Mucosa of rectum (tissue), 2 donors: Measurements from ENCODE around the gene SESN1.

ENCODE experiments used
- H3K27ac ChIP-seq, 2 donors: one replicate each; pipeline ENCODE4 v1.7.0; 2013; ENCODE audit warnings: inconsistent platforms in 2 of 2, low read depth in 2 of 2, low read length in 2 of 2
- H3K27me3 ChIP-seq, 2 donors: one replicate each; pipeline ENCODE4 v1.7.0; 2013; ENCODE audit warnings: low read length in 2 of 2; ENCODE audit not compliant: control insufficient read depth in 2 of 2, insufficient read depth in 2 of 2
- H3K36me3 ChIP-seq, 2 donors: one replicate each; pipeline ENCODE4 v1.7.0; 2013; ENCODE audit warnings: low read length in 2 of 2; ENCODE audit not compliant: control insufficient read depth in 2 of 2, insufficient read depth in 2 of 2
- H3K4me1 ChIP-seq, 2 donors: one replicate each; pipeline ENCODE4 v1.7.0; 2013; ENCODE audit warnings: low read length in 2 of 2, mild to moderate bottlenecking in 1 of 2; ENCODE audit not compliant: control insufficient read depth in 2 of 2, insufficient read depth in 2 of 2
- H3K4me3 ChIP-seq, 2 donors: one replicate each; pipeline ENCODE4 v1.7.0; 2013; ENCODE audit warnings: low read length in 2 of 2
- H3K9ac ChIP-seq, 2 donors: one replicate each; pipeline ENCODE4 v1.7.0; 2013; ENCODE audit warnings: low read length in 2 of 2, low read depth in 1 of 2, mild to moderate bottlenecking in 1 of 2
- H3K9me3 ChIP-seq, 2 donors: one replicate each; pipeline ENCODE4 v1.7.0; 2013; ENCODE audit warnings: low read length in 2 of 2; ENCODE audit not compliant: control insufficient read depth in 2 of 2
- donor health status: healthy.
- donor health status: Normal muscosa, but diverticular disease.

Gene SESN1

DNA sequence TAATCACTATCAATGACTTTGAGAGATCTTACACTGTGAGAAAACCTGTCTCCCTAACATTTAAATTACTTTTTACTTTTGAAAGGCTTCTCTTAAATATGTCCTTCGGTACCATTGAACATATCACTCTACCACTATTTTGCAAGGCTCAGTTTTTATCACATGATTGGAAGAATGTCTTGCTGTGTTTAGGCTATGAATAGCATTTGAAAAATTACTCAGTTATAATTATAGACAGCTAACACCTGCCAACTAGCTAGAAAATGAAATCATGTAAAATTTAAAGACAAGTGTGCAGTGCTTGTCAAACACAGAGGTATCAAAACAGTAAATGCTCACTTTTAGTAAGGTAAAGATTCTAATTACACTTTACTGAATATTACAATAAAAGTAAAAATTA lies 11.0 kb downstream of the SESN1 start:
- Histone ChIP-seq H3K4me3 (no peak overlapping the region), H3K9me3 (no peaks in the 10 kb centered on the region), H3K27ac (no peak overlapping the region), H3K27me3 (no peaks in the 10 kb centered on the region), H3K36me3 (peaks cover 0 to 6% of the 10 kb centered on the region in 2 donors), H3K4me1 (no peaks in the 10 kb centered on the region), H3K9ac (no peak overlapping the region)

DNA sequence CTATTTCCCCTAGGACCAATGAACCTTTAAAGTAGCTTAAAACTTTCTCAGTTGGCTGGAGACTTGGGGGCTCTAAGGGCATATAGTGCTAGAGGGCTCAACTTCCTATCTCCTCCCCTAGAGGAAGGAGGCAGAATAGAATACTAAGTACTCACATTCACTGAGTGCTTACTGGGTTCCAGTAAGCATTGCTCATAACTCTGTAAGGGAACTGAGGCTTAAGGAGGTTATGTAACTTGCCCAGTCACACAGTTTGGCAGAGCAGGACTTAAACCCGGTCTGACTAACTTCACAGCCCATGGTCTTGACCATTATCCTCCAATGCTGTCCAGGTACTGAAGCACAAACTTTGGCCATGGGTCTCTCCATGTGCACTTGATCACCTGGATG lies 12.5 kb downstream of the SESN1 start:
- peaks cover 0 to 6% of the 10 kb centered on the region in 2 donors for H3K36me3 ChIP-seq
- H3K4me3 ChIP-seq = no peak overlapping the region
- no peaks in the 10 kb centered on the region for H3K4me1 ChIP-seq
- no peaks in the 10 kb centered on the region for H3K27me3 ChIP-seq
- H3K9me3 ChIP-seq = no peaks in the 10 kb centered on the region
- H3K9ac ChIP-seq = no peak overlapping the region
- no peak overlapping the region for H3K27ac ChIP-seq

DNA sequence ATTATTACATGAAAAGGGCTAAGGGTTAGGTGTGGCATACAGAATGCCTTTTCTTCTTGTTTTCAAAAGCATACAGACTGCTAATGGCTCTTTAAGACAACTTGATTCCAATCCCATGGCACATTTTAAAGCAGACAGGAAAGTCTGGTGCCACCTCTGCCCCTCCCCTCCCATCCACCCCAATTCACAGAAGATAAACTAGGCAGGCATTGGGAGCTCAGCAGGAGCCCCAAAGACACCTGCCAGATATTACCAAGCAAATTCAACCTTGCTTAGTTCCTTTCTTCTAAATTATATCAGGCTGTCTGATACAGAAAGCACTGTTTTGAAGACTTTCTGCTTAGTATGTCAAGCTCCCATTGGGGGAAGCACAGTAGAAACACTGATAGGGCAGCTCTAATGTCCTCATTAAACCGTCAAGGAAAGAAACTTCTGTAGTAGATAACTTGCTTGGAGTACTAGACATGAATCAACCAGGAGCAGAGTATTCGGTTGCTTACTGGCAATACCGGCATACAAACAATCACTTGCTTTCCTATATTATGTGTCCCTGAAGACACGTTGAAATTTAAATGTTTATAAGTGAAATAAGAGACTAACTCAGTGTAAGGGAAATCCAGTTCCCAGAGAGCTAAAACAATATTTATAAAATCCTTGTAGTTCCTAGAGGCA lies 13.0 kb downstream of the SESN1 start:
- peaks cover 0 to 6% of the 10 kb centered on the region in 2 donors for H3K36me3 ChIP-seq
- no peak overlapping the region for H3K9ac ChIP-seq
- H3K4me1 ChIP-seq = no peaks in the 10 kb centered on the region
- H3K27ac ChIP-seq = no peak overlapping the region
- H3K4me3 ChIP-seq = no peak overlapping the region
- no peaks in the 10 kb centered on the region for H3K9me3 ChIP-seq
- no peaks in the 10 kb centered on the region for H3K27me3 ChIP-seq

DNA sequence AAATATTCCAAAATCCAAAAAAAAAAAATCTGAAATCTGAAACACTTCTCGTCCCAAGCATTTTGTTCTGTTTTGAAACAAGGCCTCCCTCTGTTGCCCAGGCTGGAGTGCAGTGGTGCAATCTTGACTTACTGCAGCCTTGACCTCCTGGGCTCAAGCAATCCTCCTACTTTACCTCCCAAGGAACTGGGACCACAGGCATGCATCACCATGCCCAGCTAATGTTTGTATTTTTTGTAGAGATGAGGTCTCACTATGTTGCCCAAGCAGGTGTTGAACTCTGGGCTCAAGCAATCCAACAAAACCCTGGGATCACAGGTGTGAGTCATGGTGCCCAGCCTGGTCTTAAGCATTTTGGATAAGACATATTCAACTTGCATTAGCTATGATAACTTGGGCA lies 13.6 kb downstream of the SESN1 start:
- no peak overlapping the region for H3K9ac ChIP-seq
- no peaks in the 10 kb centered on the region for H3K9me3 ChIP-seq
- H3K27ac ChIP-seq = no peak overlapping the region
- peaks cover 0 to 6% of the 10 kb centered on the region in 2 donors for H3K36me3 ChIP-seq
- H3K4me3 ChIP-seq = no peak overlapping the region
- H3K27me3 ChIP-seq = no peaks in the 10 kb centered on the region
- peaks cover 0 to 2% of the 10 kb centered on the region in 2 donors for H3K4me1 ChIP-seq

DNA sequence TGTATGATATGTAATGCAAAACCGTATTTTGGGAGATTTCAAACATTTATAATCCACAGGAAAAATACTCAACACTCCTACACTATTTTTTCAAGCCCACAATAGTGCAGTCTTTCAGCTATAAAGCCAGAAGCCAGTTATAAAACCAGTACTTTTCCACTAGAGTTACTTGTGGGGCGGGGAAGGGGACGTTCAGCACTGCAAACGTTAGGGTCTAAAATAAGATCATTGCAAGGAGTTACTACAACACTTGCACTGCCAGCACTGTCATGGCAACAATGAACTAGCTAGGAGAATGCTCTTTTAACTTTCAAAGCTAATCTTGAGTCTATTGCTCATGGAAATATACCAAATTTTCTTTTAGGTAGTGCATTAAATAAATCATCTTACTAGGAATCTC lies 14.7 kb downstream of the SESN1 start:
- no peak overlapping the region for H3K4me3 ChIP-seq
- H3K4me1 ChIP-seq = peaks cover 0 to 3% of the 10 kb centered on the region in 2 donors
- no peak overlapping the region for H3K27ac ChIP-seq
- H3K9me3 ChIP-seq = no peaks in the 10 kb centered on the region
- no peak overlapping the region for H3K9ac ChIP-seq
- no peaks in the 10 kb centered on the region for H3K27me3 ChIP-seq
- H3K36me3 ChIP-seq = peaks cover 0 to 6% of the 10 kb centered on the region in 2 donors

DNA sequence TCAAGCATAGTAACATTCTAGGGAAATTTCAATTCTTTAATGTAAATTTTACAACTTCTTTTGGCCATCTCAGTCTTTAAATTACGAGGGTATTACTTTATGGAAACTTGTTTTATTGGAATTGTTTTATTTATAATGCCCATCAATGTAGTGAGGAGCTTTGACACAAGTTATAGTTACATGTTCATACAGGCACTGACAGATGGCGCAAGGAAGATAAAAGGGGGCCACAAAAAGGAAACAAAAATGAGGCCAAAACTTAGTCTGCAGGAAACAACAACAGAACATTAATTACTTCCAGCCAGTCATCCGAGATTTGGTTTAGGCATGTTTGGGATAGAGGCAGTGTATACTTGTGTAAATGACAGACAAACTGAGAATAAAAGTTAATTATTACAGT lies 18.3 kb downstream of the SESN1 start:
- Histone ChIP-seq H3K27me3 (no peaks in the 10 kb centered on the region), H3K27ac (no peak overlapping the region), H3K4me1 (peaks cover 5 to 9% of the 10 kb centered on the region in 2 donors), H3K4me3 (no peak overlapping the region), H3K36me3 (no peaks in the 10 kb centered on the region), H3K9me3 (no peaks in the 10 kb centered on the region), H3K9ac (no peak overlapping the region)

DNA sequence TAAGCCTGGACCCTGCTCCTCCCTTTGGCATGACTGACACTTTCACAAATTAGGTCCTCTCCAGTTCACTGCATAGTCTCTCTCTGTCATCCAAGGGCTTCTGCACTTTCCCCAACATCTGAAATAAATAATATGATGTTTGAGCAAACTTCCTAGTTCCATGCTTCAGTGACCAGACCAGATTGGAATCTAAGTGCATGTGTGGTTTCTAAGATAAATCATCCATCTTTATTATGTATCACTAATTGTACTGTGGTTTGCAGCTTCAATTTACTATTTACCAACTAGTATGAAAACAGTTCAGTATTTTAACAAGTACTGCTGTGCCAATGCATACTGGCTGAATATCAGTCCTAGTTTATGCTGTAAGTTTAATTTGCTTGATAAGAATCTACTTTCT lies 18.7 kb downstream of the SESN1 start:
- H3K9ac ChIP-seq = no peak overlapping the region
- no peaks in the 10 kb centered on the region for H3K9me3 ChIP-seq
- no peaks in the 10 kb centered on the region for H3K36me3 ChIP-seq
- no peak overlapping the region for H3K4me3 ChIP-seq
- H3K4me1 ChIP-seq = peaks cover 5 to 9% of the 10 kb centered on the region in 2 donors
- no peaks in the 10 kb centered on the region for H3K27me3 ChIP-seq
- no peak overlapping the region for H3K27ac ChIP-seq

DNA sequence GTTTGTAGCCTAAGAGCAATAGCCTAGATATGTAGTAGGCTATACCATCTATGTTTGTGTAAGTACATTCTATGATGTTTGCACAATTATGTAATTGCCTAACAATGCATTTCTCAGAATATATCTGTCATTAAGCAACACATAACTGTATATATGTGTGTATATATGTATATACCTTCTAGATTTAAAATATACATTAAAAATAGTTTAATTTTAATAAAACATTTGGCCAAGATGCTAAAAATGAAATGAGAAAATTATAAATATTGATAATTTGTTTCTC lies 20.6 kb downstream of the SESN1 start:
- no peak overlapping the region for H3K9ac ChIP-seq
- H3K36me3 ChIP-seq = no peaks in the 10 kb centered on the region
- no peaks in the 10 kb centered on the region for H3K27me3 ChIP-seq
- H3K27ac ChIP-seq = no peak overlapping the region
- no peaks in the 10 kb centered on the region for H3K9me3 ChIP-seq
- no peak overlapping the region for H3K4me3 ChIP-seq
- peaks cover 5 to 9% of the 10 kb centered on the region in 2 donors for H3K4me1 ChIP-seq

DNA sequence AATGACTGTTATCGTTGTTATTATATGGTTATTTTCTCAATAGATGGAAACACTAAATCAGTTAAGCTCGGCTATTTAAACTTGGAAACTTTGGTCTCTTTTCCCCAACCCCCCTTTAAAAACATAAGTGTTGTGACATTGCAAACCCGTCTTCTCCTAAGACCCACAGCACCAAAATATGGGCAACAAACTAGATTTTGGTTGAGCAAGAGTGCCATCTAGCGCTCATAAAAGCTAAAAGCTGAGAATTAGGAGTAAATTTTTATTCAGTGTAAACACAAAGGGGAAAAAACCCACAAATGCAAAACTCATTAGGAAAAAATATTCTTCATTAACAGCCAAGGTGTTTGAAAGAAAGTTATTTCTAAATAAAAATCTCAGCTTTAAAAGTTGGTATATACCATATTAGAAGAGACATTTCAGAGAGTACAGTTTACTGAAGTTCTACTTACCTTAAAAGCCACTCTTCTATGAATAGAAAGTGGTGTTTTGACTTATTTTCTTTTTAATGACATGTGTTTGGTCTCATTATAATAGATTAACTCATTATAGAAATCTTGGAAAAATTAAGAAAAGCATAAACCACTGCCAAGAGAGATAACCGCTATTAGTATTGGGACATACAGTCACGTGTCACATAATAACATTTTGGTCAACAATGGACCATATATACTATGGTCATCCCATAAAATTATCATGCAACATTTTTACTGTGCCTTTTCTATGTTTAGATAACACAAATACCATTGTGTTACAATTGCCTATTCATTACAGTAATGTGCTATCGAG lies 21.1 kb downstream of the SESN1 start:
- H3K27me3 ChIP-seq = no peaks in the 10 kb centered on the region
- H3K9ac ChIP-seq = no peak overlapping the region
- H3K9me3 ChIP-seq = no peaks in the 10 kb centered on the region
- H3K36me3 ChIP-seq = no peaks in the 10 kb centered on the region
- peaks cover 5 to 9% of the 10 kb centered on the region in 2 donors for H3K4me1 ChIP-seq
- H3K27ac ChIP-seq = no peak overlapping the region
- no peak overlapping the region for H3K4me3 ChIP-seq

DNA sequence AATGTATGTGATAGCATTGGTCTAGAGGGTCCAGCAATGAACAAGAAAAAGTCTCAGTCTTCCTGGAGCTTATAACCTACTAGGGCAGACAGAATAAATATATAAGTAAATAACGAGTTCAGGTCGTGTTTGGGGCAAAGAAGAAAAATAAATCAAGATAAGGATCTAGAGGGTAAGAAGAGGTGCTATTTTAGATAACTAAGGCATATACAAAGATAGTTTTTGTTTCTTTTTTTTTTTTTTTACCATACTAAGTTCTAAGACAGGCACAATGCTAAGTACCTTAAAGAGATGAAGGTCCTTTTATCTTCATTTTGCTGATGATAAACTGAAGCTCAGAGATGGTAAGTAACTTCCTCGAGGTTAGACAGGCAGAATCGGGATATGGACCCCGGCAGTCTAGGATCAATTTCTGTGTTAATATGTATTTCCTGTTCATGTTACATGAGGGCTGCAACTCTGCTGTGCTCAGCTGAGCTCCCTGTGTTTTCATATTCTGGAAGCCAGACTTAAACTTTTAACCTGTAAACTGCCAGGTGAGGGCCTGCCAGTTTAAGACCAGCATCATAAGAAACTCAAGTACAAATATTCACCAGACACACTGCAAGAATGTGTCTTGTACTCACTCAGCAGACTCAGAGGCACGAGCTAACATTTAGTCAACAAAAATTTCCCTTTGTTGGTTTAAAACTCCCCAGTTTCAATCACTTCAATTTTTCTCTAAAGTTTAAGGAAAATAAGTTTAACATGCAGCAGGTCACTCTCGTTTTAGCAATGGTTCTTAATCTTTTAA lies 23.3 kb downstream of the SESN1 start:
- Histone ChIP-seq H3K36me3 (no peaks in the 10 kb centered on the region), H3K9me3 (no peaks in the 10 kb centered on the region), H3K27me3 (no peaks in the 10 kb centered on the region), H3K9ac (no peak overlapping the region), H3K4me1 (peaks cover 5 to 9% of the 10 kb centered on the region in 2 donors), H3K27ac (peak overlapping the region in 1 of 2 donors; percentile 7), H3K4me3 (no peak overlapping the region)
